H9 (cell line): ENCODE data around the gene ANKRD55. TPM values are rescaled to one million over a fixed set of nuclear protein-coding genes. Genes with fewer than 3 reads are reported as not detected.

Source experiments
- DNase-seq: peaks from one replicate; pipeline ENCODE4 v3.0.0-alpha.2; 2017
- H2AFZ ChIP-seq: one replicate; pipeline ENCODE4 v1.6.1; 2013; ENCODE audit warnings: mild to moderate bottlenecking, low read length, control low read depth, moderate library complexity
- H2AK5ac ChIP-seq: 2 replicates; pipeline ENCODE4 v1.6.1; 2013; ENCODE audit warnings: low read length, control low read depth, mixed read lengths; ENCODE audit not compliant: insufficient read length
- H2BK120ac ChIP-seq: one replicate; pipeline ENCODE4 v1.6.1; 2013; ENCODE audit warnings: low read depth, mild to moderate bottlenecking, low read length, control low read depth, inconsistent platforms; ENCODE audit not compliant: poor library complexity, severe bottlenecking
- H2BK12ac ChIP-seq: 2 replicates; pipeline ENCODE4 v1.6.1; 2013; ENCODE audit warnings: low read length, control low read depth, mixed read lengths, low read depth; ENCODE audit not compliant: insufficient read length
- H2BK15ac ChIP-seq: 2 replicates; pipeline ENCODE4 v1.6.1; 2013; ENCODE audit warnings: low read depth, low read length, control low read depth
- H2BK20ac ChIP-seq: one replicate; pipeline ENCODE4 v1.6.1; 2013; ENCODE audit warnings: low read depth, mild to moderate bottlenecking, low read length, control low read depth, inconsistent platforms; ENCODE audit not compliant: poor library complexity, severe bottlenecking
- H2BK5ac ChIP-seq: 2 replicates; pipeline ENCODE4 v1.6.1; 2013; ENCODE audit warnings: low read length, control low read depth, mixed read lengths; ENCODE audit not compliant: insufficient read length
- H3K14ac ChIP-seq: 2 replicates; pipeline ENCODE4 v1.6.1; 2013; ENCODE audit warnings: low read length, control low read depth; ENCODE audit not compliant: insufficient read depth
- H3K18ac ChIP-seq: 2 replicates; pipeline ENCODE4 v1.6.1; 2013; ENCODE audit warnings: low read depth, mild to moderate bottlenecking, mixed read lengths, low read length, control low read depth; ENCODE audit not compliant: insufficient read length
- H3K23ac ChIP-seq: 2 replicates; pipeline ENCODE4 v1.6.1; 2013; ENCODE audit warnings: low read length, control low read depth, mixed read lengths, low read depth; ENCODE audit not compliant: insufficient read length
- H3K23me2 ChIP-seq: 2 replicates; pipeline ENCODE4 v1.6.1; 2013; ENCODE audit warnings: low read depth, mild to moderate bottlenecking, mixed read lengths, low read length, control low read depth; ENCODE audit not compliant: insufficient read length, poor library complexity, severe bottlenecking
- H3K27ac ChIP-seq: 2 replicates; pipeline ENCODE4 v1.5.1; 2013; ENCODE audit warnings: low read length, control low read depth, mixed read lengths, low read depth; ENCODE audit not compliant: insufficient read length
- H3K27me3 ChIP-seq: 2 replicates; pipeline ENCODE4 v1.6.1; 2013; ENCODE audit warnings: low read length, control low read depth, inconsistent platforms; ENCODE audit not compliant: insufficient read depth
- H3K4ac ChIP-seq: 2 replicates; pipeline ENCODE4 v1.6.1; 2013; ENCODE audit warnings: low read depth, mild to moderate bottlenecking, control low read depth, inconsistent platforms, low read length, moderate library complexity
- H3K4me1 ChIP-seq: 2 replicates; pipeline ENCODE4 v1.6.1; 2013; ENCODE audit warnings: low read length, control low read depth, inconsistent platforms; ENCODE audit not compliant: insufficient read depth
- H3K4me2 ChIP-seq: 2 replicates; pipeline ENCODE4 v1.6.1; 2013; ENCODE audit warnings: low read length, control low read depth, mixed read lengths; ENCODE audit not compliant: insufficient read length, insufficient read depth
- H3K56ac ChIP-seq: 2 replicates; pipeline ENCODE4 v1.6.1; 2013; ENCODE audit warnings: low read depth, mild to moderate bottlenecking, mixed read lengths, low read length, control low read depth; ENCODE audit not compliant: insufficient read length
- H3K79me1 ChIP-seq: 2 replicates; pipeline ENCODE4 v1.6.1; 2013; ENCODE audit warnings: low read depth, mild to moderate bottlenecking, moderate library complexity, low read length, control low read depth, inconsistent platforms; ENCODE audit not compliant: insufficient read depth, poor library complexity, severe bottlenecking
- H3K79me2 ChIP-seq: 2 replicates; pipeline ENCODE4 v1.6.1; 2013; ENCODE audit warnings: low read length, control low read depth, inconsistent platforms; ENCODE audit not compliant: insufficient read depth
- H3K9ac ChIP-seq: 2 replicates; pipeline ENCODE4 v1.6.1; 2013; ENCODE audit warnings: low read length, control low read depth, mixed read lengths; ENCODE audit not compliant: insufficient read length; ENCODE audit errors: extremely low read depth
- H3K9me3 ChIP-seq: one replicate; pipeline ENCODE4 v1.6.1; 2013; ENCODE audit warnings: low read depth, low read length, inconsistent platforms; ENCODE audit not compliant: control insufficient read depth
- H3T11ph ChIP-seq: one replicate; pipeline ENCODE4 v1.6.1; 2013; ENCODE audit warnings: mild to moderate bottlenecking, low read length, control low read depth, inconsistent platforms
- H4K20me1 ChIP-seq: one replicate; pipeline ENCODE4 v1.6.1; 2013; ENCODE audit not compliant: control insufficient read depth, insufficient read length, insufficient read depth
- H4K5ac ChIP-seq: 2 replicates; pipeline ENCODE4 v1.6.1; 2013; ENCODE audit warnings: low read depth, mild to moderate bottlenecking, mixed read lengths, low read length, control low read depth; ENCODE audit not compliant: insufficient read length
- H4K8ac ChIP-seq: replicated peaks from 2 replicates; pipeline ENCODE4 v1.6.1; 2013; ENCODE audit warnings: low read length, control low read depth, mixed read lengths, low read depth; ENCODE audit not compliant: insufficient read length
- H4K91ac ChIP-seq: 2 replicates; pipeline ENCODE4 v1.6.1; 2013; ENCODE audit warnings: low read depth, mild to moderate bottlenecking, moderate library complexity, mixed read lengths, low read length, control low read depth; ENCODE audit not compliant: insufficient read length
- H3K27ac Mint-ChIP-seq, 3 experiments: 2 replicates in 2 of 3; 3 replicates in 1 of 3; pipeline ENCODE4 v1.8.0; 2020 to 2021; ENCODE audit warnings: mixed read lengths in 3 of 3, mild to moderate bottlenecking in 1 of 3, moderate library complexity in 1 of 3
- H3K27me3 Mint-ChIP-seq: 2 replicates; pipeline ENCODE4 v1.8.0; 2021; ENCODE audit warnings: low read depth, mild to moderate bottlenecking, moderate library complexity, mixed read lengths
- H3K36me3 Mint-ChIP-seq, 3 experiments: 2 replicates in 2 of 3; 3 replicates in 1 of 3; pipeline ENCODE4 v1.8.0; 2020 to 2021; ENCODE audit warnings: low read depth in 3 of 3, mixed read lengths in 3 of 3; ENCODE audit not compliant: insufficient read depth in 1 of 3
- H3K4me1 Mint-ChIP-seq, 2 experiments: 2 replicates each; pipeline ENCODE4 v1.8.0; 2020; ENCODE audit warnings: mixed read lengths in 2 of 2
- H3K4me3 Mint-ChIP-seq, 2 experiments: 2 replicates in 1 of 2; 3 replicates in 1 of 2; pipeline ENCODE4 v1.8.0; 2020 to 2021; ENCODE audit warnings: mild to moderate bottlenecking in 2 of 2, mixed read lengths in 2 of 2, moderate library complexity in 1 of 2
- H3K9me3 Mint-ChIP-seq, 2 experiments: 2 replicates in 1 of 2; 3 replicates in 1 of 2; pipeline ENCODE4 v1.8.0; 2020; ENCODE audit warnings: mild to moderate bottlenecking in 2 of 2, mixed read lengths in 2 of 2, moderate library complexity in 1 of 2
- WGBS: extraction: QIAGEN DNeasy Blood & Tissue Kit; methylation state at CpG from one replicate; pipeline ENCODE4 v1.1.7; 2013; ENCODE audit warnings: missing lambda C conversion rate, low lambda C conversion rate, mixed read lengths; ENCODE audit not compliant: insufficient read length; ENCODE audit errors: extremely low coverage; 5-methylcytosine and 5-hydroxymethylcytosine counted together
- total RNA-seq: library from RNA; stranded (reverse); gene quantifications from 2 replicates; pipeline ENCODE4 v1.2.1, GENCODE V29; 2021
- TF ChIP-seq, protein P1 (sequence below): fragments of 200-600 bp; sonication (generic); conservative IDR thresholded peaks from 3 replicates; pipeline ENCODE4 v1.8.0; 2021; ENCODE audit warnings: antibody characterized with exemption, mild to moderate bottlenecking

The ANKRD55 gene
- total RNA-seq, 1 experiment from 2014 or later: not detected

GRCh38 chr5:56155992-56156584 is 77.0 kb downstream of the ANKRD55 start:
- no peak overlapping the region for H3T11ph ChIP-seq
- H3K4ac ChIP-seq: no peak overlapping the region
- no peak overlapping the region for H3K18ac ChIP-seq
- Mint-ChIP-seq H3K27me3 (peaks cover 8% of the 10 kb centered on the region), H3K4me1 (peaks cover 30 to 38% of the 10 kb centered on the region in 2 experiments), H3K4me3 (no peak overlapping the region; a peak in 1 of 5 replicates), H3K36me3 (no peaks in the 10 kb centered on the region), H3K9me3 (no peaks in the 10 kb centered on the region; a peak in 1 of 5 replicates), H3K27ac (peak overlapping the region in 2 of 3 experiments; percentile 17 to 98; a peak in 2 of 7 replicates)
- H4K5ac ChIP-seq: no peak overlapping the region
- H2BK12ac ChIP-seq: no peak overlapping the region
- no peak overlapping the region for H2AK5ac ChIP-seq
- DNase-seq: no peak
- no peaks in the 10 kb centered on the region for H3K27me3 ChIP-seq
- H3K9me3 ChIP-seq: no peaks in the 10 kb centered on the region
- TF ChIP-seq, protein P1, sequence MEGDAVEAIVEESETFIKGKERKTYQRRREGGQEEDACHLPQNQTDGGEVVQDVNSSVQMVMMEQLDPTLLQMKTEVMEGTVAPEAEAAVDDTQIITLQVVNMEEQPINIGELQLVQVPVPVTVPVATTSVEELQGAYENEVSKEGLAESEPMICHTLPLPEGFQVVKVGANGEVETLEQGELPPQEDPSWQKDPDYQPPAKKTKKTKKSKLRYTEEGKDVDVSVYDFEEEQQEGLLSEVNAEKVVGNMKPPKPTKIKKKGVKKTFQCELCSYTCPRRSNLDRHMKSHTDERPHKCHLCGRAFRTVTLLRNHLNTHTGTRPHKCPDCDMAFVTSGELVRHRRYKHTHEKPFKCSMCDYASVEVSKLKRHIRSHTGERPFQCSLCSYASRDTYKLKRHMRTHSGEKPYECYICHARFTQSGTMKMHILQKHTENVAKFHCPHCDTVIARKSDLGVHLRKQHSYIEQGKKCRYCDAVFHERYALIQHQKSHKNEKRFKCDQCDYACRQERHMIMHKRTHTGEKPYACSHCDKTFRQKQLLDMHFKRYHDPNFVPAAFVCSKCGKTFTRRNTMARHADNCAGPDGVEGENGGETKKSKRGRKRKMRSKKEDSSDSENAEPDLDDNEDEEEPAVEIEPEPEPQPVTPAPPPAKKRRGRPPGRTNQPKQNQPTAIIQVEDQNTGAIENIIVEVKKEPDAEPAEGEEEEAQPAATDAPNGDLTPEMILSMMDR: no peak
- H2BK5ac ChIP-seq: no peak overlapping the region
- no peak overlapping the region for H3K56ac ChIP-seq
- H3K79me2 ChIP-seq: no peaks in the 10 kb centered on the region
- H4K20me1 ChIP-seq: no peaks in the 10 kb centered on the region
- H4K8ac ChIP-seq: no peak overlapping the region
- H3K79me1 ChIP-seq: no peaks in the 10 kb centered on the region
- no peak overlapping the region for H2BK15ac ChIP-seq
- no peak overlapping the region for H4K91ac ChIP-seq
- H2AFZ ChIP-seq: no peak overlapping the region
- H3K9ac ChIP-seq: no peak overlapping the region
- no peak overlapping the region for H3K4me2 ChIP-seq
- H3K27ac ChIP-seq: no peak overlapping the region
- H3K4me1 ChIP-seq: peaks cover 14% of the 10 kb centered on the region
- no peak overlapping the region for H2BK120ac ChIP-seq
- no peak overlapping the region for H3K23ac ChIP-seq
- no peak overlapping the region for H2BK20ac ChIP-seq
- WGBS: no CpG with 5 or more reads among the region's 4 CpGs
- no peaks in the 10 kb centered on the region for H3K23me2 ChIP-seq
- H3K14ac ChIP-seq: no peak overlapping the region
